ENCODE measurements around the gene BRPF1.

BRPF1 gene

DNA sequence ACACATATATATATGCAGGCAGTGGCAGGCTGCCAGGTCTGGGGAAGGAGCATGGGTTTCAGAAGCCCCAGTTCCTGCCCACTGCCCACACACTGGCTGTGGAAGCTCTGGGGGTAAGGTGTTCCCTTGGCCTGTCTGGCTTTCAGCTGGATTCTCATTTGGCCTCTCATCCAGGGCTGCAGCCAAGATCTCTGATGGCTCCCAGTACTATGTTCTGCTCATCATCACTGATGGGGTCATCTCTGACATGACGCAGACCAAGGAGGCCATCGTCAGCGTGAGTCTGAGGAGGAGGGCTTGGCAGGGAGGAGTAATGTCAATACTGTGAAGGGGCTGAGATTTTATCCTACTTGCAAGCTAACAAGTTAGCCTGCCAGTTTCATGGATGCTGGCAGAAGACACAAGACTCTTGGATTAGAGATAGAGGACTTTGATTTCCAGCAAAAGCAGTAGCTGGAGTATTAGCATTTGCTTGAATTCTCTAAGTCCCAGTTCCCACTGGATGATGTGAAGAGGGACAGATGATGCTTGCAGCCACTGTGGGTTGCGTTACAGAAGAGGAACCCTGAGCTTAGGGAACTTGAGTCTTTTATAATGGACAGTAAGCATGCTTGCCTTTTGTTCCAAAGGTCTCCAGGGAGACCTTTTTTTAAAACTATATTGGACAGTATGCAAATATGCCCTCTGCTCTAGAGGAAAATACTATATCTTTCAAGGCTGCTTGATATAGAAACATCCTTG lies 5.6 kb upstream of the BRPF1 start:
- Histone ChIP-seq H3K27me3 (replicated peaks; ENCODE audit: insufficient read depth, low read length) (no peaks in the 10 kb centered on the region), H3F3A (ENCODE audit: insufficient read depth, low read length) (no peaks in the 10 kb centered on the region), H2AFZ (ENCODE audit: low read length) (no peak overlapping the region), H4K20me1 (ENCODE audit: insufficient read depth, low read length) (no peaks in the 10 kb centered on the region), H3K4me1 (ENCODE audit: low read length) (no peaks in the 10 kb centered on the region), H3K79me2 (ENCODE audit: low read length) (no peaks in the 10 kb centered on the region), H3K9ac (ENCODE audit: low read length) (no peak overlapping the region), H3K4me2 (ENCODE audit: low read depth, low read length) (no peak overlapping the region), H3K36me3 (replicated peaks; ENCODE audit: insufficient read depth, low read length) (no peaks in the 10 kb centered on the region), H3K9me2 (replicated peaks; ENCODE audit: insufficient read depth, low read length) (no peaks in the 10 kb centered on the region), H3K27ac (ENCODE audit: low read length) (no peak overlapping the region), H3K9me3 (replicated peaks; ENCODE audit: insufficient read depth, low read length) (no peaks in the 10 kb centered on the region), H3K4me3 (ENCODE audit: low read length) (no peak overlapping the region)
- TF ChIP-seq, protein P1, sequence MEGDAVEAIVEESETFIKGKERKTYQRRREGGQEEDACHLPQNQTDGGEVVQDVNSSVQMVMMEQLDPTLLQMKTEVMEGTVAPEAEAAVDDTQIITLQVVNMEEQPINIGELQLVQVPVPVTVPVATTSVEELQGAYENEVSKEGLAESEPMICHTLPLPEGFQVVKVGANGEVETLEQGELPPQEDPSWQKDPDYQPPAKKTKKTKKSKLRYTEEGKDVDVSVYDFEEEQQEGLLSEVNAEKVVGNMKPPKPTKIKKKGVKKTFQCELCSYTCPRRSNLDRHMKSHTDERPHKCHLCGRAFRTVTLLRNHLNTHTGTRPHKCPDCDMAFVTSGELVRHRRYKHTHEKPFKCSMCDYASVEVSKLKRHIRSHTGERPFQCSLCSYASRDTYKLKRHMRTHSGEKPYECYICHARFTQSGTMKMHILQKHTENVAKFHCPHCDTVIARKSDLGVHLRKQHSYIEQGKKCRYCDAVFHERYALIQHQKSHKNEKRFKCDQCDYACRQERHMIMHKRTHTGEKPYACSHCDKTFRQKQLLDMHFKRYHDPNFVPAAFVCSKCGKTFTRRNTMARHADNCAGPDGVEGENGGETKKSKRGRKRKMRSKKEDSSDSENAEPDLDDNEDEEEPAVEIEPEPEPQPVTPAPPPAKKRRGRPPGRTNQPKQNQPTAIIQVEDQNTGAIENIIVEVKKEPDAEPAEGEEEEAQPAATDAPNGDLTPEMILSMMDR (IDR thresholded peaks at IDR 0.05; ENCODE audit: low read length) = no peak
- no peak for TF ChIP-seq EZH2 (optimal IDR thresholded peaks at IDR 0.05; ENCODE audit: low read depth, low read length)
- TF ChIP-seq EZH2phosphoT487 (IDR thresholded peaks at IDR 0.05; ENCODE audit: low read length) = no peak
- no peak for DNase-seq

DNA sequence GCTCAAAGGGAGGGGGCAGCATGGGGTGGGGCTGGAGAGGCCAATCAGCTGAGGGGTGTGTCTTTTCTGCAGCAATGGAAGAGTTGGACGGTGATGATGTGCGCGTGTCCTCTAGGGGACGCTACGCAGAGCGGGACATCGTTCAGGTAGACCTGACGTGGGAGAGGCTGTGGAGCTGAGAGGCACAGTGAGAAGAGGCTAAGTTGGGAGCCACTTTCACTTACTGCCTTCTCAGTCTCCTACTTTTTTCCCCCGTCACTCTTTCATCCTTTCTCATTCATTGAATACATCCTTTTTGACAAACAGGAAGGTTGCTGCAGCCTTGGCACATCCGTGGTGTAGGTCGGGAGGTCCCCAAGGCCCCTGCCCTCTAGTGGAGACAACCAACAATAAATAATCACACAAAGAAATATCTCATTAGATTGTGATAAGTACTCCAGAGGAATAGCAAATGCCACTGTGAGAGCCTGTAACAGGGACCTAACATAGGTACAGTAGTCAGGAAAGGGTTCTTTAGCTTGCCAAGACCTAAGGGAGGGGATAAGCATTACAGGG lies 4.4 kb upstream of the BRPF1 start:
- Histone ChIP-seq H3F3A (ENCODE audit: insufficient read depth, low read length) (no peaks in the 10 kb centered on the region), H3K4me1 (ENCODE audit: low read length) (no peaks in the 10 kb centered on the region), H3K4me2 (ENCODE audit: low read depth, low read length) (peak overlapping the region; percentile 34; the same call in 1 of the 2 replicates), H3K27ac (ENCODE audit: low read length) (no peak overlapping the region), H3K79me2 (ENCODE audit: low read length) (peaks cover 6% of the 10 kb centered on the region), H3K27me3 (replicated peaks; ENCODE audit: insufficient read depth, low read length) (no peaks in the 10 kb centered on the region), H3K9ac (ENCODE audit: low read length) (no peak overlapping the region), H3K9me2 (replicated peaks; ENCODE audit: insufficient read depth, low read length) (no peaks in the 10 kb centered on the region), H3K9me3 (replicated peaks; ENCODE audit: insufficient read depth, low read length) (no peaks in the 10 kb centered on the region), H2AFZ (ENCODE audit: low read length) (peak overlapping the region; percentile 61; the same call in 1 of the 2 replicates), H3K36me3 (replicated peaks; ENCODE audit: insufficient read depth, low read length) (no peaks in the 10 kb centered on the region), H4K20me1 (ENCODE audit: insufficient read depth, low read length) (no peaks in the 10 kb centered on the region), H3K4me3 (ENCODE audit: low read length) (peak overlapping the region; percentile 11; the same call in 1 of the 2 replicates)
- TF ChIP-seq EZH2 (optimal IDR thresholded peaks at IDR 0.05; ENCODE audit: low read depth, low read length) = no peak
- TF ChIP-seq, protein P1 (IDR thresholded peaks at IDR 0.05; ENCODE audit: low read length) = peak; percentile 59
- peak; percentile 61 for DNase-seq

DNA sequence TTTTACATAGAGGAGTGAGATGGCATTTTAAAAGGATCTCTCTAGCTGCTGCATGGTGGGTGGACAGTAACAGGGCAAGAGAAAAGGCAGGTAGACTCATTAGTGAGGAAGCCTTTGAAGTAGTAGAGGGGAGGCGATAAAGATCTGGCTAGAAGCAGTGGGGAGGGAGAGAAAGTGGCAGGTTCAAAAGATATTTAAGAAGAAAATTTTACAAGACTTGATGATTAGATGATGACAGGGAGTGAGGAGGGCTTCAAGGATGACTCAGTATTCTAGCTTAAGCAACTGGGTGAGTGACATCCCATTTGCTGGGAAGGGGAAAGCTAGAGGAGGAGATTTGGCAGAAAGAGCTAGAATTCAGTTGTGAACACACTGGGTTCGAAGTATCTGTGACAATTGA lies 3.8 kb upstream of the BRPF1 start:
- H3K79me2 ChIP-seq (ENCODE audit: low read length) = peaks cover 12% of the 10 kb centered on the region
- no peak overlapping the region for H3K4me3 ChIP-seq (ENCODE audit: low read length)
- no peaks in the 10 kb centered on the region for H3K9me2 ChIP-seq (replicated peaks; ENCODE audit: insufficient read depth, low read length)
- no peak overlapping the region for H2AFZ ChIP-seq (ENCODE audit: low read length)
- H3K9me3 ChIP-seq (replicated peaks; ENCODE audit: insufficient read depth, low read length) = no peaks in the 10 kb centered on the region
- H3K27ac ChIP-seq (ENCODE audit: low read length) = no peak overlapping the region
- no peak overlapping the region for H3K4me2 ChIP-seq (ENCODE audit: low read depth, low read length)
- H4K20me1 ChIP-seq (ENCODE audit: insufficient read depth, low read length) = no peaks in the 10 kb centered on the region
- H3K4me1 ChIP-seq (ENCODE audit: low read length) = peaks cover 4% of the 10 kb centered on the region
- no peaks in the 10 kb centered on the region for H3K27me3 ChIP-seq (replicated peaks; ENCODE audit: insufficient read depth, low read length)
- H3K36me3 ChIP-seq (replicated peaks; ENCODE audit: insufficient read depth, low read length) = no peaks in the 10 kb centered on the region
- DNase-seq = no peak
- H3K9ac ChIP-seq (ENCODE audit: low read length) = no peak overlapping the region
- TF ChIP-seq, protein P1 (IDR thresholded peaks at IDR 0.05; ENCODE audit: low read length) = no peak
- no peak for TF ChIP-seq EZH2phosphoT487 (IDR thresholded peaks at IDR 0.05; ENCODE audit: low read length)
- TF ChIP-seq EZH2 (optimal IDR thresholded peaks at IDR 0.05; ENCODE audit: low read depth, low read length) = no peak
- no peaks in the 10 kb centered on the region for H3F3A ChIP-seq (ENCODE audit: insufficient read depth, low read length)
